ENCODE measurements around the gene NF2.

- TF ChIP-seq CTCF (IDR thresholded peaks at IDR 0.05) (no peak), POLR2A (IDR thresholded peaks at IDR 0.05) (no peak)
Measured at GRCh38 chr22:29605527-29605850, 2.1 kb downstream of the NF2 start.
